ENCODE measurements around the gene HSF2.
"Not testable (repeated sequence)": the region's sequence is repeated elsewhere in the genome, so short reads cannot be mapped to it uniquely, and the experiment has no call there.

HSF2 gene

GRCh38 chr6:122454673-122455072 lies 55.2 kb downstream of the HSF2 start:
- no peak overlapping the region for H3K27ac ChIP-seq (ENCODE audit: low read depth, low read length)
- H3K36me3 ChIP-seq (ENCODE audit: control insufficient read depth, insufficient read depth, low read length) = peaks cover 82% of the 10 kb centered on the region
- no peak overlapping the region for H3K4me3 ChIP-seq (ENCODE audit: low read depth, low read length)

GRCh38 chr6:122455116-122455515 lies 55.7 kb downstream of the HSF2 start:
- not testable (repeated sequence) for H3K9me3 ChIP-seq (ENCODE audit: control insufficient read depth, insufficient read depth, low read length)
- peaks cover 26% of the 10 kb centered on the region for H3K4me1 ChIP-seq (ENCODE audit: control insufficient read depth, insufficient read depth, low read length)
- peaks cover 78% of the 10 kb centered on the region for H3K36me3 ChIP-seq (ENCODE audit: control insufficient read depth, insufficient read depth, low read length)

More at GRCh38 chr6:122454673-122455072, 55.2 kb downstream of the HSF2 start:
- Histone ChIP-seq H3K9me3 (ENCODE audit: control insufficient read depth, insufficient read depth, low read length) (no peaks in the 10 kb centered on the region), H3K9ac (ENCODE audit: low read depth, low read length) (no peak overlapping the region), H3K27me3 (ENCODE audit: control insufficient read depth, insufficient read depth, low read length) (no peaks in the 10 kb centered on the region), H3K4me1 (ENCODE audit: control insufficient read depth, insufficient read depth, low read length) (peaks cover 26% of the 10 kb centered on the region)

GRCh38 chr6:122458087-122458486 lies 58.6 kb downstream of the HSF2 start:
- Histone ChIP-seq H3K27ac (ENCODE audit: low read depth, low read length) (no peak overlapping the region), H3K27me3 (ENCODE audit: control insufficient read depth, insufficient read depth, low read length) (no peaks in the 10 kb centered on the region), H3K4me1 (ENCODE audit: control insufficient read depth, insufficient read depth, low read length) (peaks cover 23% of the 10 kb centered on the region), H3K9ac (ENCODE audit: low read depth, low read length) (no peak overlapping the region), H3K9me3 (ENCODE audit: control insufficient read depth, insufficient read depth, low read length) (no peaks in the 10 kb centered on the region), H3K36me3 (ENCODE audit: control insufficient read depth, insufficient read depth, low read length) (peaks cover 49% of the 10 kb centered on the region), H3K4me3 (ENCODE audit: low read depth, low read length) (no peak overlapping the region)

More at GRCh38 chr6:122455116-122455515, 55.7 kb downstream of the HSF2 start:
- H3K27ac ChIP-seq (ENCODE audit: low read depth, low read length); H3K9ac ChIP-seq (ENCODE audit: low read depth, low read length); H3K4me3 ChIP-seq (ENCODE audit: low read depth, low read length); H3K27me3 ChIP-seq (ENCODE audit: control insufficient read depth, insufficient read depth, low read length): not testable (repeated sequence)

GRCh38 chr6:122459240-122459639 lies 59.8 kb downstream of the HSF2 start:
- Histone ChIP-seq H3K27me3 (ENCODE audit: control insufficient read depth, insufficient read depth, low read length) (no peaks in the 10 kb centered on the region), H3K27ac (ENCODE audit: low read depth, low read length) (no peak overlapping the region), H3K36me3 (ENCODE audit: control insufficient read depth, insufficient read depth, low read length) (peaks cover 38% of the 10 kb centered on the region), H3K9me3 (ENCODE audit: control insufficient read depth, insufficient read depth, low read length) (no peaks in the 10 kb centered on the region), H3K4me3 (ENCODE audit: low read depth, low read length) (no peak overlapping the region), H3K4me1 (ENCODE audit: control insufficient read depth, insufficient read depth, low read length) (peaks cover 12% of the 10 kb centered on the region), H3K9ac (ENCODE audit: low read depth, low read length) (no peak overlapping the region)

- peaks cover 12% of the 10 kb centered on the region for H3K4me1 ChIP-seq (ENCODE audit: control insufficient read depth, insufficient read depth, low read length)
- H3K9ac ChIP-seq (ENCODE audit: low read depth, low read length); H3K27ac ChIP-seq (ENCODE audit: low read depth, low read length); H3K27me3 ChIP-seq (ENCODE audit: control insufficient read depth, insufficient read depth, low read length); H3K9me3 ChIP-seq (ENCODE audit: control insufficient read depth, insufficient read depth, low read length); H3K4me3 ChIP-seq (ENCODE audit: low read depth, low read length): not testable (repeated sequence)
- H3K36me3 ChIP-seq (ENCODE audit: control insufficient read depth, insufficient read depth, low read length) = peaks cover 31% of the 10 kb centered on the region
Observed at GRCh38 chr6:122459865-122460416, 60.5 kb downstream of the HSF2 start.

GRCh38 chr6:122461885-122462284 lies 62.4 kb downstream of the HSF2 start:
- peaks cover 12% of the 10 kb centered on the region for H3K4me1 ChIP-seq (ENCODE audit: control insufficient read depth, insufficient read depth, low read length)
- no peaks in the 10 kb centered on the region for H3K27me3 ChIP-seq (ENCODE audit: control insufficient read depth, insufficient read depth, low read length)
- no peak overlapping the region for H3K9ac ChIP-seq (ENCODE audit: low read depth, low read length)
- peaks cover 16% of the 10 kb centered on the region for H3K36me3 ChIP-seq (ENCODE audit: control insufficient read depth, insufficient read depth, low read length)
- no peak overlapping the region for H3K4me3 ChIP-seq (ENCODE audit: low read depth, low read length)
- no peak overlapping the region for H3K27ac ChIP-seq (ENCODE audit: low read depth, low read length)
- no peaks in the 10 kb centered on the region for H3K9me3 ChIP-seq (ENCODE audit: control insufficient read depth, insufficient read depth, low read length)

- Histone ChIP-seq H3K27me3 (ENCODE audit: control insufficient read depth, insufficient read depth, low read length) (no peaks in the 10 kb centered on the region), H3K36me3 (ENCODE audit: control insufficient read depth, insufficient read depth, low read length) (no peaks in the 10 kb centered on the region; the same call in 1 of the 2 replicates), H3K27ac (ENCODE audit: low read depth, low read length) (peak within 1 kb of the TSS; percentile 87), H3K9ac (ENCODE audit: low read depth, low read length) (peak within 1 kb of the TSS; percentile 83), H3K9me3 (ENCODE audit: control insufficient read depth, insufficient read depth, low read length) (no peaks in the 10 kb centered on the region), H3K4me3 (ENCODE audit: low read depth, low read length) (peak within 1 kb of the TSS; percentile 87), H3K4me1 (ENCODE audit: control insufficient read depth, insufficient read depth, low read length) (peaks cover 10% of the 10 kb centered on the region)
Observed at GRCh38 chr6:122471107-122472021, 71.9 kb downstream of the HSF2 start, which contains the start of gene SERINC1. SERINC1 (minus strand) TSS chr6:122471807; CDS start chr6:122471737, 70 bp downstream.

GRCh38 chr6:122472022-122472340 lies 72.5 kb downstream of the HSF2 start:
- Histone ChIP-seq H3K27ac (ENCODE audit: low read depth, low read length) (peak overlapping the region; percentile 87), H3K36me3 (ENCODE audit: control insufficient read depth, insufficient read depth, low read length) (no peaks in the 10 kb centered on the region; the same call in 1 of the 2 replicates), H3K4me3 (ENCODE audit: low read depth, low read length) (peak overlapping the region; percentile 87), H3K27me3 (ENCODE audit: control insufficient read depth, insufficient read depth, low read length) (no peaks in the 10 kb centered on the region), H3K4me1 (ENCODE audit: control insufficient read depth, insufficient read depth, low read length) (peaks cover 10% of the 10 kb centered on the region), H3K9me3 (ENCODE audit: control insufficient read depth, insufficient read depth, low read length) (no peaks in the 10 kb centered on the region), H3K9ac (ENCODE audit: low read depth, low read length) (peak overlapping the region; percentile 65)

- Histone ChIP-seq H3K36me3 (ENCODE audit: control insufficient read depth, insufficient read depth, low read length) (no peaks in the 10 kb centered on the region), H3K9ac (ENCODE audit: low read depth, low read length) (no peak overlapping the region), H3K4me1 (ENCODE audit: control insufficient read depth, insufficient read depth, low read length) (no peaks in the 10 kb centered on the region), H3K9me3 (ENCODE audit: control insufficient read depth, insufficient read depth, low read length) (no peaks in the 10 kb centered on the region), H3K27me3 (ENCODE audit: control insufficient read depth, insufficient read depth, low read length) (no peaks in the 10 kb centered on the region), H3K4me3 (ENCODE audit: low read depth, low read length) (no peak overlapping the region), H3K27ac (ENCODE audit: low read depth, low read length) (no peak overlapping the region)
Observed at GRCh38 chr6:122476131-122476530, 76.7 kb downstream of the HSF2 start.

GRCh38 chr6:122482750-122483080 lies 83.3 kb downstream of the HSF2 start:
- no peak overlapping the region for H3K9ac ChIP-seq (ENCODE audit: low read depth, low read length)

More at GRCh38 chr6:122482750-122483080, 83.3 kb downstream of the HSF2 start:
- Histone ChIP-seq H3K4me3 (ENCODE audit: low read depth, low read length) (peak overlapping the region; percentile 64), H3K4me1 (ENCODE audit: control insufficient read depth, insufficient read depth, low read length) (peaks cover 6% of the 10 kb centered on the region), H3K27me3 (ENCODE audit: control insufficient read depth, insufficient read depth, low read length) (no peaks in the 10 kb centered on the region), H3K9me3 (ENCODE audit: control insufficient read depth, insufficient read depth, low read length) (no peaks in the 10 kb centered on the region), H3K27ac (ENCODE audit: low read depth, low read length) (no peak overlapping the region), H3K36me3 (ENCODE audit: control insufficient read depth, insufficient read depth, low read length) (no peaks in the 10 kb centered on the region)
